ENCODE data around the gene BEGAIN. TPM values are rescaled to one million over a fixed set of nuclear protein-coding genes. Genes with fewer than 3 reads are reported as not detected.

The BEGAIN gene
- total RNA-seq, 1 experiment from 2014 or later: not detected

- H2AFZ ChIP-seq: no peak overlapping the region
- H3K27ac ChIP-seq: no peak overlapping the region
- no peak for DNase-seq
- no peaks in the 10 kb centered on the region for H4K20me1 ChIP-seq (ENCODE audit: insufficient read depth)
- no TSS peak for BruUV-seq (replicated peaks)
- no peak overlapping the region for H3K4me3 ChIP-seq
- H3K4me1 ChIP-seq (replicated peaks; ENCODE audit: insufficient read depth): no peaks in the 10 kb centered on the region
- TF ChIP-seq EZH2 (IDR thresholded peaks at IDR 0.05; ENCODE audit: low read depth): no peak
- TF ChIP-seq CTCF (conservative IDR thresholded peaks at IDR 0.05): no peak
- H3K36me3 ChIP-seq (ENCODE audit: low read depth): no peaks in the 10 kb centered on the region
- H3K4me2 ChIP-seq: no peak overlapping the region
- H3K79me2 ChIP-seq (ENCODE audit: low read depth): no peaks in the 10 kb centered on the region
- intact Hi-C loops (cut with micrococcal nuclease; ENCODE audit: unreplicated experiment): no loop called here
- POLR2A ChIA-PET (ENCODE audit: unreplicated experiment): no interaction called here
- peaks cover 3% of the 10 kb centered on the region; the same call in 1 of the 2 replicates for H3K27me3 ChIP-seq (ENCODE audit: insufficient read depth, low read depth)
- H3K9me2 ChIP-seq (ENCODE audit: insufficient read depth): no peaks in the 10 kb centered on the region
- H3K9me3 ChIP-seq (ENCODE audit: insufficient read depth, low read depth): no peaks in the 10 kb centered on the region
- CTCF ChIA-PET: no interaction called here
- no peaks in the 10 kb centered on the region for H3F3A ChIP-seq (ENCODE audit: insufficient read depth, low read depth)
These were observed 37.2 kb downstream of the BEGAIN start for GRCh38 chr14:100549834-100550625.

DNA sequence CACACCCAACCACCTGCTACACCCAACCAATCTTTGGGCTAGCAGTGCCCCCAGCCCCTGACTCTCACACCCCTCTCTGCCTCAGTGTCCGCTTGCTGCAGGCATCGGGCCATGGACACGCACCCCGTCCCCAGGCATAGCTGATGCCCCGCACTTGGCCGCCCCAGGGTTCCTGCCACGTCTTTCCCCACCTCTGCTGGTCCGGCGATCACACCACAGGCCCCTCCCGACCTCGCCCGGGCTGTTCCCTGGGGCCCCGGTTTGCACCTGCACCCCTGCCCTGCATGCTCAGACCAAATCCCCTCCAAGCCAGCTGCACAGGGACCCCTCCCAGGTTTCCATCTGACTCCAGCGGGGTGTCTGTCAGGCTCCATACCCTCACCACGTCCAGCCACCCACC, 38.3 kb downstream of the BEGAIN start:
- DNase-seq: no peak
- no peaks in the 10 kb centered on the region for H3K9me3 ChIP-seq (ENCODE audit: insufficient read depth, low read depth)
- H4K20me1 ChIP-seq (ENCODE audit: insufficient read depth): no peaks in the 10 kb centered on the region
- ChIA-PET POLR2A (ENCODE audit: unreplicated experiment) (no interaction called here), CTCF (no interaction called here)
- H3K9me2 ChIP-seq (ENCODE audit: insufficient read depth): no peaks in the 10 kb centered on the region
- no peak for TF ChIP-seq EZH2 (IDR thresholded peaks at IDR 0.05; ENCODE audit: low read depth)
- no peak for TF ChIP-seq CTCF (conservative IDR thresholded peaks at IDR 0.05)
- H3K4me2 ChIP-seq: no peak overlapping the region
- no peaks in the 10 kb centered on the region for H3K4me1 ChIP-seq (replicated peaks; ENCODE audit: insufficient read depth)
- no peaks in the 10 kb centered on the region for H3K36me3 ChIP-seq (ENCODE audit: low read depth)
- no peak overlapping the region for H3K27ac ChIP-seq
- no peaks in the 10 kb centered on the region for H3F3A ChIP-seq (ENCODE audit: insufficient read depth, low read depth)
- intact Hi-C loops (cut with micrococcal nuclease; ENCODE audit: unreplicated experiment): no loop called here
- no TSS peak for BruUV-seq (replicated peaks)
- H2AFZ ChIP-seq: no peak overlapping the region
- no peak overlapping the region for H3K4me3 ChIP-seq
- H3K27me3 ChIP-seq (ENCODE audit: insufficient read depth, low read depth): peaks cover 3% of the 10 kb centered on the region; the same call in 1 of the 2 replicates
- H3K79me2 ChIP-seq (ENCODE audit: low read depth): no peaks in the 10 kb centered on the region

GRCh38 chr14:100548295-100548655, 38.9 kb downstream of the BEGAIN start:
- Histone ChIP-seq H3K4me3 (no peak overlapping the region), H3K27ac (no peak overlapping the region), H3K27me3 (ENCODE audit: insufficient read depth, low read depth) (peaks cover 3% of the 10 kb centered on the region; the same call in 1 of the 2 replicates), H2AFZ (no peak overlapping the region), H3K79me2 (ENCODE audit: low read depth) (no peaks in the 10 kb centered on the region), H3K9me3 (ENCODE audit: insufficient read depth, low read depth) (no peaks in the 10 kb centered on the region), H3F3A (ENCODE audit: insufficient read depth, low read depth) (no peaks in the 10 kb centered on the region), H3K36me3 (ENCODE audit: low read depth) (no peaks in the 10 kb centered on the region), H4K20me1 (ENCODE audit: insufficient read depth) (no peaks in the 10 kb centered on the region), H3K9me2 (ENCODE audit: insufficient read depth) (no peaks in the 10 kb centered on the region), H3K4me1 (replicated peaks; ENCODE audit: insufficient read depth) (no peaks in the 10 kb centered on the region), H3K4me2 (no peak overlapping the region)
- ChIA-PET POLR2A (ENCODE audit: unreplicated experiment) (no interaction called here), CTCF (no interaction called here)
- TF ChIP-seq CTCF (conservative IDR thresholded peaks at IDR 0.05): no peak
- no peak for TF ChIP-seq EZH2 (IDR thresholded peaks at IDR 0.05; ENCODE audit: low read depth)
- BruUV-seq (replicated peaks): no TSS peak
- intact Hi-C loops (cut with micrococcal nuclease; ENCODE audit: unreplicated experiment): no loop called here
- no peak for DNase-seq
